ENCODE data around the gene SLC30A2. TPM values are rescaled to one million over a fixed set of nuclear protein-coding genes. Genes with fewer than 3 reads are reported as not detected.
A peak's percentile ranks its signal among the peaks of the same experiment; 100 is the strongest.

The SLC30A2 gene
- total RNA-seq, 1 donor, result not detected

DNA sequence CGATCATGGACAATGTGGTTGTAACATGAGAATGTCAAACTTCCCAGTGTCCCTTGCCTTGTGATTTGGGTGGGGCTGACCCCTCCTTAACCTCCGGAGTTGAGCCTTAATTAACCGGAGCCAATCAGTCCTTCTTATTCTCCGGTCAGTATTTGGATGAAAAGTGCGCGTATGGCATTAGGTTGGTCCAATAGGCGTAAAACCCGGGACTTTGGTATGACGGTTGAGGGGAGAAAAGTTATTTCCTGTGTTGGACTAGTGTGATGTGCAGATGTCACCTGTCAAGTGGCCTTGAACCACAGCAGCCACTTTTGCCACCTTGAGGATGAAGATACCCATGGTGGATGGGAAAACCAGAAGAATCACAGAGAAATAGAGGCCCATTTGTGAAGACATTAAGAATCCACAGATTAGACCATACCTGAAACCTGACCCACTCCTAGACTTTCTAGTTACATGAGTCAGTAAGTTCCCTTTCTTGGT is 53.2 kb downstream of the SLC30A2 start:
- no peak overlapping the region for H3K4me3 ChIP-seq (ENCODE audit: low read length)
- peaks cover 67% of the 10 kb centered on the region for H3K4me1 ChIP-seq (ENCODE audit: insufficient read depth, low read length)
- H3K9me3 ChIP-seq (ENCODE audit: low read depth, low read length), result no peaks in the 10 kb centered on the region
- H3K27me3 ChIP-seq (ENCODE audit: insufficient read depth, low read length), result no peaks in the 10 kb centered on the region

DNA sequence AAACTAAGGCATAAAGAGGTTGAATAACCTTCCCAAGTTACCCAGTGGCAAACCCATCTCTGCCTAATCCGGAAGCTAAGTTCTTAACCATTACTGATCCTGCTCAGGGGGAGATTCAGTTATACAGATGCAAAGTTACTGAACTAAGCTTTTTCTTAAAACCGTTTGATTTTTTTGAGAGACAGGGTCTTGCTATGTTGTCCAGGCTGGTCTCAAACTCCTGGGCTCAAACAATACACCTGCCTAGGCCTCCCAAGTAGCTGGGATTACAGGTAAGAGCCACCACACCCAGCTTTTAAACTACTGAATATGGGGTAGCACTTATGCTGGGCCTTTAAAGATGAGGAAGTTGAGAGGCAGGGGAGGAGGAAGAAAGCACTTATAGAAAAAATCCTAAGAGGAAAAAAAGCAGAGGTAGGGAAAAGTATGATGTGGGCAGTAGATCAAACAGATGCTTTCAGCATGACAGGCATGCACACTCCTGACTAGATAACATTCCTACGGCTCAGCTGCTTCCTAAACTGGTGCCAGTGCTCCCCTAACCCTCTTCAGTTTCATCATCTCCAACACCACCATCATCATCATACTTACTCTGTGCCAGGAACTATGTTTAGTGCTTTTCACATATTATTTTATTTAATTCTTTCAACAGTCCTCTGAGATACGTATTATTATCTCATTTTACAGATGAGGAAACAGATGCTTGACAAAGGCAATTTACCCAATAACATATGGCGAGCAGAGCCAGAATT is 53.8 kb downstream of the SLC30A2 start:
- Histone ChIP-seq H3K4me1 (ENCODE audit: insufficient read depth, low read length) (peaks cover 62% of the 10 kb centered on the region), H3K27me3 (ENCODE audit: insufficient read depth, low read length) (no peaks in the 10 kb centered on the region), H3K4me3 (ENCODE audit: low read length) (no peak overlapping the region), H3K9me3 (ENCODE audit: low read depth, low read length) (no peaks in the 10 kb centered on the region)

DNA sequence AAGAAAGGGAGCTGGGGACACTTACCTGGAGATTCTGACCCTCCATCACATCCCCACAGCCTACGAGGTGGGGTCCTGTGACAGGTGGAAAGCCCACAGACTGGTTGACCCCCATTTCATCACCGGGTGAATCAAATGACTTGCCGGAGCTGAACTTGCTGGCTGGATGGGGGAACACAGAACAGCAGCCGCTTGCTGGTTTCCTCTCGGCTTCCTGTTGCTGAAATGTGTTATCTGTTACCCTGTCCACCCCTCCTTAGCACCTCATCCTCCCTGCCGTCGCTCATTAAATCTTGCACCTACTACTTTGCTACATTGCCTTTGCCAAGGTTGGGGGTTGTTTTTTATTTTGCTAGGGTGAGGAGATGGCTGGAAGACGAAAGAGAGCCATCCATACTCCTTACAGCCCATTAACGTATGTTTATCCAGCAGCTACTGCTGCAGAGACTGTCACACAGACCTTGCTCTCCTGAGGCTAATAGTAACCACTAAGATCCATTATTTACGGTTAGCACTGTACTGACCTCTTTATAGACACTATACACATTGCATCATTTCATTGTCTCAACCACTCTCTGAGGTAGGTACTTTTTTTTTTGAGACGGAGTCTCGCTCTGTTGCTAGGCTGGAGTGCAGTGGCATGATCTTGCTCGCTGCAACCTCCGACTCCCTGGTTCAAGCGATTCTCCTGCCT is 55.1 kb downstream of the SLC30A2 start:
- Histone ChIP-seq H3K9me3 (ENCODE audit: low read depth, low read length) (no peaks in the 10 kb centered on the region), H3K4me3 (ENCODE audit: low read length) (peak overlapping the region; percentile 49), H3K4me1 (ENCODE audit: insufficient read depth, low read length) (peaks cover 49% of the 10 kb centered on the region), H3K27me3 (ENCODE audit: insufficient read depth, low read length) (no peaks in the 10 kb centered on the region)

DNA sequence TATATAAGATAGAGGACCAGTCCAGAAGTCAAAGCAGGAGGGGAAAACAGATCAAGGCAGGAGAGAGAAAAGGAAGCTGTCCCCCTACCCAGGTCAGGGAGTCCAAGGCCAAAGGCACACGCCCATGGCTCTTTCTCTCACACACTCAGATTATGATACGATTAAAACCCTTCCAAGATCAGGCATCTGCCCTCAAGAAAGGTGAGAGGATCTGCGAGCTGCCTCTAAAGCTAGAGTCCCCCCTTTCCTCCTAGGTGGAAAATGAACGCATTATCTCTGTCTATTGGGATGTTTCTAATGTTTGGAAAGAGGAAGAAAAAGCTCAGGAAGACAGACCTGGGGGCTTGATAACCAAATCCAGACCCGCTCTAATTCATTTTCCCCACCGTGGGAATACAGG is 55.7 kb downstream of the SLC30A2 start:
- Histone ChIP-seq H3K4me3 (ENCODE audit: low read length) (peak overlapping the region; percentile 49), H3K27me3 (ENCODE audit: insufficient read depth, low read length) (no peaks in the 10 kb centered on the region), H3K9me3 (ENCODE audit: low read depth, low read length) (no peaks in the 10 kb centered on the region), H3K4me1 (ENCODE audit: insufficient read depth, low read length) (peaks cover 49% of the 10 kb centered on the region)

DNA sequence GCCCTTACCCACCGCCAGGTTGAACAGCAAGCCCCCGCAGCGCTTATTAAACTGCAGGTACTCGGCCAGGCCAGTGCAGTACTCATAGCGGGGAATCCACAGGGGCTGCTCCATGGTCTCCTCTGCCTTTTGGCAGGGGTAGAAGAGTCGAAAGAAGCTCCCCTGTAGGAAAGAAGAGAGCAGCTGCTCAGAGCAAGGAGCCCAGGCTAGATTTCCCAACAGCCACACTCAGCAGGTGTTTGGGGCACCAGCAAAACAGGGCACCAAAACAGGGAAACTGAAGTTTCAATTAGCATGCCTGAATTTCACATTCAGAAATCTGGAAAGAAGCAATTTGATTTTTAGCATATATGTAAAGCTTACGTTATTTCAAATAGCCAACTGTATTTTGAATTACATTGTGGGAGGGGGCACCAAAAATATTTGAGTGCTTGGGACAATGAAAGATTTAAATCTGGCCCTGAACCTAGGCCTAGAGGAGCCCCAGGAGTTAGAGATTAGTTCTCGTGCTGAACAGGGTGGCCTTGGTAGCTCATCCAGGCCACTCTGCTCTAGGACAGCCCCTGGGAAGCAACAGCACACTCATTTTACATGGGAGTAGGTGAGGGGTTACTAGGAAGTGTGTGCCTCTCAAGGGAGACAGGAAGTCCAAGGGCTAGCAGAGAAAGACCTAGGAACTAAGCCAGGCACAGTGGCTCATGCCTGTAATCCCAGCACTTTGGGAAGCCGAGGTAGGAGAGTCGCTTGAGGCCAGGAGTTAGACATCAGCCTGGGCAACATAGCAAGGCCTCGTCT is 56.3 kb downstream of the SLC30A2 start:
- Histone ChIP-seq H3K27me3 (ENCODE audit: insufficient read depth, low read length) (no peaks in the 10 kb centered on the region), H3K4me3 (ENCODE audit: low read length) (peak overlapping the region; percentile 49)

DNA sequence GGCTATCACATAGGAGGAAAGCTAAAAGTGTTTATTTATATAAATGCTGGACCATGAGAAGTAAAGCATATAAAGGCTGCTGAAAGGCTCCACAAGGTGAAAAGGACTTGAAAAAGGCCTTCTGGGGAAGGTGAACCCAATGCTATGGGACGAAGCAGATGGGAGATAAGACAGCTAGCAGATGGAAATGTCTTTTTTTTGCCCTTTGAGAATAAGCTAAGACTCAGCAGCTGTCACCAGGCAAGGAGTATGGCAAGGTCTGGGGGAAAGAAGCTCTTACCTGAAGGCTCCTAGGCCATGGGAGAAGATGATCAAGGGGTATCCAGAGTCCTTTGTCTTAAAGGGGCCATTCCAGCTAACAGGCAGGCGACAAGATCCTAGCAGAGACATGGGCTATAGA is 58.0 kb downstream of the SLC30A2 start:
- Histone ChIP-seq H3K4me3 (ENCODE audit: low read length) (no peak overlapping the region), H3K9me3 (ENCODE audit: low read depth, low read length) (no peaks in the 10 kb centered on the region), H3K4me1 (ENCODE audit: insufficient read depth, low read length) (peaks cover 45% of the 10 kb centered on the region), H3K27me3 (ENCODE audit: insufficient read depth, low read length) (no peaks in the 10 kb centered on the region)

More for the DNA sequence above, 56.3 kb downstream of the SLC30A2 start:
- peaks cover 49% of the 10 kb centered on the region for H3K4me1 ChIP-seq (ENCODE audit: insufficient read depth, low read length)
- no peaks in the 10 kb centered on the region for H3K9me3 ChIP-seq (ENCODE audit: low read depth, low read length)

Other genes starting within 250 kb of the SLC30A2 start
- gene SELENON, start 245.9 kb downstream of the SLC30A2 start, total RNA-seq, result 13.4 TPM
- 17.0 TPM for gene MTFR1L, start 226.2 kb downstream of the SLC30A2 start, total RNA-seq
- gene AUNIP, start 186.7 kb downstream of the SLC30A2 start, total RNA-seq, result 0.94 TPM
- gene PAQR7, start 170.4 kb downstream of the SLC30A2 start, total RNA-seq, result 3.5 TPM
- gene STMN1, start 139.7 kb downstream of the SLC30A2 start, total RNA-seq, result 6.4 TPM
- 5.8 TPM for gene PAFAH2, start 48.1 kb downstream of the SLC30A2 start, total RNA-seq
- gene EXTL1, start 24.3 kb downstream of the SLC30A2 start, total RNA-seq, result under 0.01 TPM
- not detected for gene TRIM63, start 21.5 kb upstream of the SLC30A2 start, total RNA-seq
- 19.3 TPM for gene PDIK1L, start 65.7 kb upstream of the SLC30A2 start, total RNA-seq
- not detected for gene FAM110D, start 113.0 kb upstream of the SLC30A2 start, total RNA-seq
- gene C1orf232, start 122.8 kb upstream of the SLC30A2 start, total RNA-seq, result not detected
- 5.4 TPM for gene ZNF593, start 123.8 kb upstream of the SLC30A2 start, total RNA-seq
- not detected for gene ZNF593OS, start 125.7 kb upstream of the SLC30A2 start, total RNA-seq
- gene CNKSR1, start 131.4 kb upstream of the SLC30A2 start, total RNA-seq, result 0.42 TPM
- not detected for gene CATSPER4, start 144.5 kb upstream of the SLC30A2 start, total RNA-seq
- 12.9 TPM for gene CEP85, start 188.1 kb upstream of the SLC30A2 start, total RNA-seq
- gene SH3BGRL3, start 234.0 kb upstream of the SLC30A2 start, total RNA-seq, result 59.2 TPM

All from mononuclear cell (primary cell).